Type B pancreatic cell (in vitro differentiated cells): ENCODE measurements around the gene PKLR. TPM values are rescaled to one million over a fixed set of nuclear protein-coding genes. Genes with fewer than 3 reads are reported as not detected.
A peak's percentile ranks its signal among the peaks of the same experiment; 100 is the strongest.

Source experiments
- DNase-seq: peaks from one replicate; pipeline ENCODE4 v3.0.0; 2021; ENCODE audit warnings: mixed read lengths; ENCODE audit not compliant: unreplicated experiment; ENCODE audit errors: extremely low spot score
- H3K27ac Mint-ChIP-seq: 2 replicates; pipeline ENCODE4 v1.8.0; 2021; ENCODE audit warnings: mild to moderate bottlenecking, mixed read lengths
- H3K27me3 Mint-ChIP-seq: 2 replicates; pipeline ENCODE4 v1.8.0; 2021; ENCODE audit warnings: mixed read lengths
- H3K36me3 Mint-ChIP-seq: 2 replicates; pipeline ENCODE4 v1.8.0; 2021; ENCODE audit warnings: mixed read lengths
- H3K4me1 Mint-ChIP-seq: one replicate; pipeline ENCODE4 v1.8.0; 2021; ENCODE audit warnings: mixed read lengths; ENCODE audit not compliant: unreplicated experiment
- H3K4me3 Mint-ChIP-seq: 2 replicates; pipeline ENCODE4 v1.8.0; 2021; ENCODE audit warnings: mild to moderate bottlenecking, mixed read lengths
- H3K9me3 Mint-ChIP-seq: 2 replicates; pipeline ENCODE4 v1.8.0; 2021; ENCODE audit warnings: mixed read lengths
- CTCF ChIP-seq: fragments of 200-600 bp; sonication (generic); conservative IDR thresholded peaks from 2 replicates; pipeline ENCODE4 v1.5.0; 2021; ENCODE audit warnings: antibody characterized with exemption, mild to moderate bottlenecking
- total RNA-seq: library from RNA; stranded (reverse); gene quantifications from 2 replicates; pipeline ENCODE4 v1.2.1, GENCODE V29; 2021; ENCODE audit warnings: low replicate concordance

The PKLR gene
- total RNA-seq, 1 donor from 2014 or later: 1.0 TPM

DNA sequence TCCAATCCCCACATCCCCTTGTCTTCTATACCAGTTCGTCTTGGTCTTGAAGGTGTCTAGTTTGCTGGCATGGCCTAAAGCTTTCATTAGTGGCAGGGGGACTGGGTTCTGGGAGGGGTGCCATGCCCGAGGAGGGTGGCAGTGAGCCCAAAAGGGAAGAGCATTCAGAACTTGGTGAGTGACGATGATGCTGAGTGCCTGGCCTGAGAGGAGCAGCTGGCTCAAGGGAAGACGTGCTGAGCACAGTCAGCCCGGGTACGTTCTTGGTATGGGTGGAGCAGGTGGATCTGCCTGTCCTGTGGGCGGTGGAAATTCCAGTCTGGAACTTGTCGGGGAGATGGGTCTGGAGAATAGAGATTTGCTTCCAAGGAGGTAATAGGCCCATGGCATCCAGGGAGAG is 12.0 kb upstream of the PKLR start:
- TF ChIP-seq CTCF: no peak
- Mint-ChIP-seq H3K36me3 (peaks cover 17% of the 10 kb centered on the region), H3K27me3 (no peaks in the 10 kb centered on the region), H3K4me3 (peak overlapping the region; percentile 6), H3K9me3 (no peaks in the 10 kb centered on the region), H3K27ac (peak overlapping the region; percentile 3), H3K4me1 (peaks cover 12% of the 10 kb centered on the region)
- DNase-seq: no peak

DNA sequence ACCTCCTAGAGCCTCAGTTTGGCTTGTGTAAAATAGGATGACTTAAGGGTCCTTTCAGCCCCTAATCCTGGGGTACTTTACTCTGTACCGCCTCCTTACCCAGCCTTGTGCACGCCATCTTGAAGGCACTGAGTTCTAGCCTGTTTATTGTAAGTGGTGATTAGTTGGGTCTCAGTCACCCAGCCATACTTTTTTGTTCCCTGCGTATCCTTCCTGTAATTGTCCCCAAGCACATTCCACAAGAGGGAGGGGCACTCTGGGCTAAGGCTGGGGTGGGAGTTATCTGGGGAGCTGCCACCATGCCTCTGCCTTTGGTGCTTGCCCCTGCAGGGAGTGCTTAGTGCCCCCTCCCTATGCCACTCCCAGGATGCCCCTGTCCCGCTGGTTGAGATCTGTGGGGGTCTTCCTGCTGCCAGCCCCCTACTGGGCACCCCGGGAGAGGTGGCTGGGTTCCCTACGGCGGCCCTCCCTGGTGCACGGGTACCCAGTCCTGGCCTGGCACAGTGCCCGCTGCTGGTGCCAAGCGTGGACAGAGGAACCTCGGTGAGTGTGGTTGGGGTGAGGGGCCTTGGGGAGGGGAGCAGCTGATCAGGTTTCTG is 8.3 kb upstream of the PKLR start:
- no peaks in the 10 kb centered on the region for H3K9me3 Mint-ChIP-seq
- H3K4me3 Mint-ChIP-seq: peak overlapping the region; percentile 99
- H3K36me3 Mint-ChIP-seq: peaks cover 17% of the 10 kb centered on the region
- no peaks in the 10 kb centered on the region for H3K27me3 Mint-ChIP-seq
- no peak for TF ChIP-seq CTCF
- H3K4me1 Mint-ChIP-seq: peaks cover 12% of the 10 kb centered on the region
- H3K27ac Mint-ChIP-seq: peak overlapping the region; percentile 94
- no peak for DNase-seq

- Mint-ChIP-seq H3K27me3 (no peaks in the 10 kb centered on the region), H3K9me3 (no peaks in the 10 kb centered on the region), H3K36me3 (peaks cover 17% of the 10 kb centered on the region), H3K27ac (peak within 1 kb of the TSS; percentile 94), H3K4me1 (peaks cover 12% of the 10 kb centered on the region), H3K4me3 (peak within 1 kb of the TSS; percentile 99)
- peak; percentile 93 for DNase-seq
- TF ChIP-seq CTCF: no peak
These were observed 7.5 kb upstream of the PKLR start, which contains the start of gene FDPS for GRCh38 chr1:155308493-155309422. Gene FDPS, plus strand, starts transcription at chr1:155308866. Its CDS starts 924 bp downstream, at chr1:155309790.

DNA sequence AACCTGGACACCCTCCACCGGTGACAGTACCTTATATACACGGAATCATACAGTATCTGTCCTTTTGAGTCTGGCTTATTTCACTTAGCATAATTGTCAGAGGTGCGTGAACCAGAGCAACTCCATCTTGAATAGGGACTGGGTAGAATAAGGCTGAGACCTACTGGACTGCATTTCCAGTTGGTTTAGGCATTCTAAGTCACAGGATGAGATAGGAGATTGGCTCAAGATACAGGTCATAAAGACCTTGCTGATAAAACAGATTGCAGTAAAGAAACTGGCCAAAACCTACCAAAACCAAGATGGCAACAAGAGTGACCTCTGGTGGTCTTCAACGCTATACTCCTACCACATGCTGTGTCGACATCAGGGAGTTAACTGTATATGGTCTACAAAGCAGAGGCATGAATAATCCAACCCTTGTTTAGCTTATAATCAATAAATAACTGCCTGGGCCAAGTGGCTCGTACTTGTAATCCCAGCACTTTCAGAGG is 6.1 kb upstream of the PKLR start:
- no peak for DNase-seq
- no peaks in the 10 kb centered on the region for H3K9me3 Mint-ChIP-seq
- peak overlapping the region; percentile 69 for H3K27ac Mint-ChIP-seq
- H3K4me1 Mint-ChIP-seq: peaks cover 12% of the 10 kb centered on the region
- TF ChIP-seq CTCF: peak; percentile 64
- peaks cover 10% of the 10 kb centered on the region for H3K36me3 Mint-ChIP-seq
- H3K27me3 Mint-ChIP-seq: no peaks in the 10 kb centered on the region
- H3K4me3 Mint-ChIP-seq: peak overlapping the region; percentile 70

GRCh38 chr1:155305881-155306391 is 4.7 kb upstream of the PKLR start:
- peak overlapping the region; percentile 68 for H3K27ac Mint-ChIP-seq
- peak overlapping the region; percentile 51 for H3K4me3 Mint-ChIP-seq

More at GRCh38 chr1:155305881-155306391, 4.7 kb upstream of the PKLR start:
- Mint-ChIP-seq H3K27me3 (no peaks in the 10 kb centered on the region), H3K9me3 (no peaks in the 10 kb centered on the region), H3K36me3 (peaks cover 3% of the 10 kb centered on the region), H3K4me1 (peaks cover 12% of the 10 kb centered on the region)
- TF ChIP-seq CTCF: no peak
- DNase-seq: no peak
